ENCODE measurements around the gene ZNF468.
"Not testable (repeated sequence)": the region's sequence is repeated elsewhere in the genome, so short reads cannot be mapped to it uniquely, and the experiment has no call there.

DNA sequence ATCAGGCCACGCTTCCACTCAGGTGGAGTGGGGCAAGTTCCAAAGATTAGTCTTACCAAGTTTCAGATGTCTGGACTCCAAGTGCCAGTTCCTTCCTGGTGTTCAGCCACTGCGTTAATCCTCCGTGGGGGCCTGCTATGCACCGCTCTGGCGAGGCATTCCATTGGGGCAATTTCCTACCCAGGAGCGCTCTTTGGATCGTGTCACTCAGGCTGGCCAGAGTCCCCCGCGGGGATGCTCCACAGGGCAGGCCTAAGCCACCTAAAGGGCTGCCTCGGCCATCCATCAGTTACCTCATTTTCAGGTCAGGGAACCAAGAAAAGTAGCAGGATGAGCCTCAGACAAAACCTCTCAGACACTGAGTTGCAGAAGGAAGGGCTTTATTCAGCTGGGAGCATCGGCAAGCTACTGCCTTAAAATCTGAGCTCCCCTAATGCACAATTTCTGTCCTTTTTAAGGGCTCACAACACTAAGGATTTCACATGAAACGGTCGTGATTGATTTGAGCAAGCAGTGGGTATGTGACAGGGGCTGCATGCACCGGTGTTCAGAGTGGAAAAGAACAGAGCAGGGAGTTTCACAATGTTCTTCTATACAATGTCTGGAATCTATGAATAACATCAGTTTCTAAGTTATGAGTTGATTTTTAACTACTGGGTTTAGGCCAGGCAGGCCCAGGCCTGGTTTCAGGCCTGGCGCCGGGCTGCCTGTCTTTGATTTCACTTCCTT, 46.8 kb upstream of the ZNF468 start:
- TF ChIP-seq, protein P1, sequence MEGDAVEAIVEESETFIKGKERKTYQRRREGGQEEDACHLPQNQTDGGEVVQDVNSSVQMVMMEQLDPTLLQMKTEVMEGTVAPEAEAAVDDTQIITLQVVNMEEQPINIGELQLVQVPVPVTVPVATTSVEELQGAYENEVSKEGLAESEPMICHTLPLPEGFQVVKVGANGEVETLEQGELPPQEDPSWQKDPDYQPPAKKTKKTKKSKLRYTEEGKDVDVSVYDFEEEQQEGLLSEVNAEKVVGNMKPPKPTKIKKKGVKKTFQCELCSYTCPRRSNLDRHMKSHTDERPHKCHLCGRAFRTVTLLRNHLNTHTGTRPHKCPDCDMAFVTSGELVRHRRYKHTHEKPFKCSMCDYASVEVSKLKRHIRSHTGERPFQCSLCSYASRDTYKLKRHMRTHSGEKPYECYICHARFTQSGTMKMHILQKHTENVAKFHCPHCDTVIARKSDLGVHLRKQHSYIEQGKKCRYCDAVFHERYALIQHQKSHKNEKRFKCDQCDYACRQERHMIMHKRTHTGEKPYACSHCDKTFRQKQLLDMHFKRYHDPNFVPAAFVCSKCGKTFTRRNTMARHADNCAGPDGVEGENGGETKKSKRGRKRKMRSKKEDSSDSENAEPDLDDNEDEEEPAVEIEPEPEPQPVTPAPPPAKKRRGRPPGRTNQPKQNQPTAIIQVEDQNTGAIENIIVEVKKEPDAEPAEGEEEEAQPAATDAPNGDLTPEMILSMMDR (IDR thresholded peaks at IDR 0.05): not testable (repeated sequence)
- TF ChIP-seq EP300, POLR2A (IDR thresholded peaks at IDR 0.05): not testable (repeated sequence)
